Keratinocyte (primary cell): ENCODE results near the gene TAF4B.

ENCODE experiments used
- EZH2 ChIP-seq: IDR thresholded peaks from one replicate; pipeline ENCODE4 v1.6.1; 2012; ENCODE audit warnings: inconsistent platforms, mild to moderate bottlenecking, low read length, moderate library complexity
- TF ChIP-seq, protein P1 (sequence below), 3 experiments: IDR thresholded peaks in 1 of 3; conservative IDR thresholded peaks in 1 of 3; optimal IDR thresholded peaks in 1 of 3; 2 replicates in 2 of 3; 3 replicates in 1 of 3; pipeline versions ENCODE3 to v1.5.1; 2011; ENCODE audit warnings: low read length in 3 of 3, mild to moderate bottlenecking in 3 of 3, moderate library complexity in 2 of 3, control low read depth in 1 of 3, inconsistent platforms in 1 of 3; ENCODE audit not compliant: insufficient read depth in 2 of 3; ENCODE audit errors: extremely low read depth in 1 of 3

GRCh38 chr18:26226229-26227050 is at the start of gene TAF4B:
- TF ChIP-seq, protein P1, sequence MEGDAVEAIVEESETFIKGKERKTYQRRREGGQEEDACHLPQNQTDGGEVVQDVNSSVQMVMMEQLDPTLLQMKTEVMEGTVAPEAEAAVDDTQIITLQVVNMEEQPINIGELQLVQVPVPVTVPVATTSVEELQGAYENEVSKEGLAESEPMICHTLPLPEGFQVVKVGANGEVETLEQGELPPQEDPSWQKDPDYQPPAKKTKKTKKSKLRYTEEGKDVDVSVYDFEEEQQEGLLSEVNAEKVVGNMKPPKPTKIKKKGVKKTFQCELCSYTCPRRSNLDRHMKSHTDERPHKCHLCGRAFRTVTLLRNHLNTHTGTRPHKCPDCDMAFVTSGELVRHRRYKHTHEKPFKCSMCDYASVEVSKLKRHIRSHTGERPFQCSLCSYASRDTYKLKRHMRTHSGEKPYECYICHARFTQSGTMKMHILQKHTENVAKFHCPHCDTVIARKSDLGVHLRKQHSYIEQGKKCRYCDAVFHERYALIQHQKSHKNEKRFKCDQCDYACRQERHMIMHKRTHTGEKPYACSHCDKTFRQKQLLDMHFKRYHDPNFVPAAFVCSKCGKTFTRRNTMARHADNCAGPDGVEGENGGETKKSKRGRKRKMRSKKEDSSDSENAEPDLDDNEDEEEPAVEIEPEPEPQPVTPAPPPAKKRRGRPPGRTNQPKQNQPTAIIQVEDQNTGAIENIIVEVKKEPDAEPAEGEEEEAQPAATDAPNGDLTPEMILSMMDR (optimal IDR thresholded peaks at IDR 0.05 in 1 of 3, IDR thresholded peaks at IDR 0.05 in 1 of 3, conservative IDR thresholded peaks at IDR 0.05 in 1 of 3; ENCODE audit: extremely low read depth in 1 of 3, insufficient read depth in 2 of 3, low read length in 3 of 3) = no peak
- no peak for TF ChIP-seq EZH2
